Stimulated activated CD8-positive, alpha-beta memory T cell treated with anti-CD3 and anti-CD28 coated beads, Interleukin-12 subunit alpha, Interleukin-12 subunit beta, amount 100 ng/mL, for 1 hour (primary cell): Measurements from ENCODE around the gene SYT9.

Source experiments
- DNase-seq: peaks from one replicate; pipeline ENCODE4 v3.0.0-alpha.2; 2020; ENCODE audit warnings: low read depth

SYT9 gene

GRCh38 chr11:7347611-7348431 is 96.1 kb downstream of the SYT9 start:
- no peak for DNase-seq

DNA sequence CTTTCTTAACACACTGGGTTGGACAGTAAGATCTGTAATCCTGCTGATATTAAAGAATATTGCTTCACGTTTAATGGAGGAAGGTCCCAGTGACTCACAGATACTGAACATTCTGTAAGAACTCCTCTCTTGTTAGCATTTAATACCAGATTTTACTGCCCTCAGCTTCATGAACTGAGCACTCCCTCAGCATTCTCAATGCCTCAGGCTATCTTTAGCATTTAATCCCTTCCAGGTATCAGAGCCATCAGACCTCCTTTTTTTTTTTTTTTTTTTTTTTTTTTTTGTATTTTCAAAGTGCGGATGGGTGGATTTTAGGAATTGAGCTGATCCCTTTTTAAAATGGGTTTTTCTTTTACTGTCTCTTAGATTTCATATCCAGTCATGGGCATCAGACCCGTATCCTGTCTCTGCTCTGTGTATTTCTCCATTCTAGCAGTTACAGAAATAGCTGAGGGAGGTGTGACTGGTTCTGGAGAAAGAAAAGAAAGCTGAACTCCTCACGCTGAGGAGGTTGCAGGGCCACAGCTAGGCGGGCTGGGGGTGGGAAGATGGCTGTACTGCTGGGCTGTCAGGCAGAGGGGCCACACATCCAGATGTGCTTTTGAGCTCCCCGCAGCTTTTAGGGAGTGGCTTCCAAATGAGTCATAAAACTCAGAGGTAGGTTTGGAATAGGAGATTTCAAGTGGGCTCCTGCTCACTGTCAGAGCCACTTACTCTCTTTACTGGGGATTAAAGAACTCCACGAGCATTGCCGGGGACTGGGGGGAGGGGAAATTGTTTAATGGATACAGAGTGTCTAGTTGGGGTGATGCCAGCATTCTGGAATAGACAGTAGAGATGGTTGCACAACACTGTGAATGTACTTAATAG is 97.0 kb downstream of the SYT9 start:
- no peak for DNase-seq

- DNase-seq, result no peak
Measured at GRCh38 chr11:7351228-7351627, 99.5 kb downstream of the SYT9 start.

GRCh38 chr11:7353100-7353499 is 101.4 kb downstream of the SYT9 start:
- DNase-seq, result no peak

DNA sequence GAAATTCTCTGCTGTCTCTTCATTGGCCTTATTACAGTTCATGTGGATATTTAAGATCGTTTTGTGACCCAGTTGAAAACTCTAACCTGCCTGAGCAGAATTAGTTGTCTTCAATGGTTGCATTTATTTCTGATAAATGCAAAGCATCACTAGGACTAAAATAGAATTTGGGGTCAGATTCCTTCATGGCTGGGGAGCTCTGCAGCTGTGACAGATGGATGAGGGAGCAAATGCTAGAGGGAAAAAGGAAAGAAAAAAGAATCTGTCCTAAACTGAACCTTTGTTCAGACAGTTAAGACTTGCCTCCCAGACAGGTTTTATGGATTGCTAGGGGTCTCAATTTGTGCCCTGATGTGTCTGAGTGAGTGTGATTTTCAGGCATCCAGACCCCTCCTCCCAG is 113.0 kb downstream of the SYT9 start:
- no peak for DNase-seq

GRCh38 chr11:7367803-7368202 is 116.1 kb downstream of the SYT9 start:
- no peak for DNase-seq

GRCh38 chr11:7376386-7376785 is 124.7 kb downstream of the SYT9 start:
- no peak for DNase-seq

GRCh38 chr11:7381937-7382336 is 130.2 kb downstream of the SYT9 start:
- no peak for DNase-seq

DNA sequence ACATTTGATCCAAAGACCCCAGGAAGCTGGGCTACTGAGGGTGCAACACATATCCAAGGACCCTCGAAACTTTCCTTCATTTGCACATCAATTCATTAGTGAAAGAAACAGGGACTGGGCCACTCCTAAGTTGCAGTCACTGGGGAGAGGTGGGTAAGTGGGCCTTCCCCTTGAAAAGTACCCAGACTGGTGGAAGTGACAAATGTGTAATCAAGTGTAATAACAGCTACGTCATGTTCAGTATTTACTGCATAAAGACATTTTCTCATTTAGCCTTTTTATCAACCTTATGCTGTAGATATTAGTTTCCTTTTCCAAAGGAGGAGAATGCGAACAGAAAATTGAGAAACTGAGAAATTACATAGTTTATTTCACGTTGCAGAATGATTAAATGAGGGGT is 131.7 kb downstream of the SYT9 start:
- no peak for DNase-seq

GRCh38 chr11:7384691-7385090 is 133.0 kb downstream of the SYT9 start:
- DNase-seq, result no peak

- no peak for DNase-seq
Measured at GRCh38 chr11:7385532-7385931, 133.8 kb downstream of the SYT9 start.

GRCh38 chr11:7413961-7414915 is 162.5 kb downstream of the SYT9 start:
- DNase-seq, result no peak

- no peak for DNase-seq
Measured at GRCh38 chr11:7414973-7415817, 163.5 kb downstream of the SYT9 start.

DNA sequence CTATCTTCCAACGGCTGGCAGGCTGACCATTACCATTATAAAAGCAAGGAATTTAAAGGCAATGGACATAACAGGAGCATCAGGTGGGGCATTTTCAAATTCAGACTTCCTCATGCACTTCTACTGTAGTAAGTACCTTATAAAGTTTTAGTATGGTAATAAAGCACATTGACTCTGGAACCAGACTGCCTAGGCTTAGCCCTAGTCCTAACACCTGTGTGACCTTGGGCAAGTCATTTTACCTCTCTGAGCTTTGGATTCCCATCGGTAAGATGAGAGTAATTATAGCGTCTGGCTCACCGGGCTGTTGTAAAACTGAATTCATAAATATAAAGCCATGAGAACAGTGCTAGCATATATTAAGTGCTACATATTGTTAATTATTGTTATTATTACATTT is 164.4 kb downstream of the SYT9 start:
- DNase-seq, result no peak

DNA sequence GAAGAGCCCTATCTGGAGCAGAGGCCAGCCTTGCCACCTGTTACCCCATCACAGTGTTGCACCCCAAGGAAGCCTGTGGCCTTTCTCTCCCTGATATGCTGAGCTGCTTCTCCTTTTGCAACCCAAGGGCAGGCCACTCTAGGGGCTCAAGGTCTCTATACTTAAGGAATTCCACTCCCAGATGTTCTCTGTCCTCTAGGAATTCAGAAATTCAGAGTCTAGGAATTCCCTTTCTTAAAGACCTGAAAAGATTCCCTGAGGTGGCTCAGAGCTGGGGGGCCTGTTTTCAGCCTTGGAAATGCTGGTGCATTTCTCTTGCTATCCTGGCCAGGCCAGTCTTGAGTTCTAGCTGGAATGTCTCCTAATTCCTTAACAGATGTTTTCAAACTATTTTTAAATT is 165.6 kb downstream of the SYT9 start:
- no peak for DNase-seq

GRCh38 chr11:7418061-7418460 is 166.4 kb downstream of the SYT9 start:
- DNase-seq, result no peak

DNA sequence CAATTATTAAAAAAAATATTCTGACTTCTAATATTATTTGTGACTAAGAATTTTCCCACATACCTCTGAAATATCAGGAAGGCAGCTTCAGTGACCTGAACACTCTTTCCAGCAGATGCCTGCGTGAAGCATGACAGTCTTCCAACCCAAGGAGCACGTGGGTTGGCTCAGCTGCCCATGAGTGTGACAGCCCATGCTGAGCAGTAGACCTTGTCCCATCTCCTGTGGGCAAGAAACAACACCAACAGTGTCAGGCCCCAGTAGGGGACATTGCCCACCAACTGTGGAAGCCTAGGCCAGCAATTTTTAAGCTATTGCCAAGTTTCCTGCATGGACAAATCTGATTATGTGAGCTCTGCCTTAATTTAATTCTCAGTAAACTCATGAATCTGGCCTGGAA is 167.2 kb downstream of the SYT9 start:
- no peak for DNase-seq

- DNase-seq, result no peak
Measured at GRCh38 chr11:7421136-7421535, 169.4 kb downstream of the SYT9 start.

GRCh38 chr11:7422544-7423331 is 171.0 kb downstream of the SYT9 start:
- DNase-seq, result no peak

GRCh38 chr11:7423946-7424345 is 172.2 kb downstream of the SYT9 start:
- DNase-seq, result no peak
